ENCODE data around the gene PLEKHB2. TPM values are rescaled to one million over a fixed set of nuclear protein-coding genes. Genes with fewer than 3 reads are reported as not detected.

The PLEKHB2 gene
- total and polyA plus RNA-seq, 10 of the 15 experiments (the other 5 are each of a cell fraction or from before 2014, with no cell fraction given): 12.3 to 55.6 (median 26.2) TPM

- TF ChIP-seq ASH2L (IDR thresholded peaks at IDR 0.05; ENCODE audit: borderline replicate concordance, low read depth) (no peak), KAT2A (conservative IDR thresholded peaks at IDR 0.05; ENCODE audit: control insufficient read depth, low read depth, low read length) (no peak)
These were observed 15.7 kb downstream of the PLEKHB2 start (continued) for GRCh38 chr2:131120815-131121317.

- Histone ChIP-seq H3K4me3 (no peak overlapping the region), H3K36me3 (ENCODE audit: control insufficient read depth in 2 of 2, insufficient read depth in 2 of 2, low read length in 1 of 2) (peaks cover 9 to 17% of the 10 kb centered on the region in 2 experiments), H3K9me3 (replicated peaks; ENCODE audit: control insufficient read depth, insufficient read depth, low read length) (no peaks in the 10 kb centered on the region; the same call in 2 of the 3 replicates), H2AFZ (ENCODE audit: control insufficient read depth, low read depth, low read length) (no peak overlapping the region), H3K79me2 (ENCODE audit: control insufficient read depth, insufficient read depth, low read length) (peaks cover 12% of the 10 kb centered on the region), H3K27me3 (replicated peaks in 1 of 2; ENCODE audit: control insufficient read depth in 2 of 2, insufficient read depth in 2 of 2, low read length in 1 of 2) (no peaks in the 10 kb centered on the region), H3K4me1 (ENCODE audit: control insufficient read depth, insufficient read depth, low read length) (no peaks in the 10 kb centered on the region), H3K4me2 (ENCODE audit: control insufficient read depth, insufficient read depth) (no peak overlapping the region), H4K20me1 (ENCODE audit: control insufficient read depth, insufficient read depth) (no peaks in the 10 kb centered on the region), H3K27ac (ENCODE audit: control insufficient read depth, insufficient read depth) (no peak overlapping the region), H3K9ac (ENCODE audit: control insufficient read depth, insufficient read depth, low read length) (no peak overlapping the region)
- WGBS (ENCODE audit: insufficient coverage, insufficient replicate concordance, low lambda C conversion rate, missing lambda C conversion rate): 100% methylated on average over 4 of the region's 4 CpGs
- FAIRE-seq: no peak
- in situ Hi-C loops (cut with MboI) (no loop called here), intact Hi-C loops (cut with micrococcal nuclease; ENCODE audit: unreplicated experiment) (no loop called here)
- no peak for DNase-seq (ENCODE audit: low read depth, low spot score)
- RAD21 ChIA-PET (ENCODE audit: unreplicated experiment): no interaction called here
- no TSS peak for BruUV-seq (replicated peaks)
- POLR2A ChIA-PET: interaction anchor here (0.7 kb wide), 1 partner anchor 10 kb away, joined by 4 read pairs; no protein-coding TSS in a partner anchor
- SMC1A ChIA-PET (ENCODE audit: uncharacterized antibody, unreplicated experiment): no interaction called here
- no peak for ATAC-seq
- CTCF ChIA-PET: no interaction called here
- TF ChIP-seq SMAD5 (IDR thresholded peaks at IDR 0.05; ENCODE audit: low read depth): no peak
- no peak for TF ChIP-seq PML (IDR thresholded peaks at IDR 0.05; ENCODE audit: low read length)
- TF ChIP-seq ATF7 (IDR thresholded peaks at IDR 0.05; ENCODE audit: low read depth): no peak
- TF ChIP-seq, protein P1, sequence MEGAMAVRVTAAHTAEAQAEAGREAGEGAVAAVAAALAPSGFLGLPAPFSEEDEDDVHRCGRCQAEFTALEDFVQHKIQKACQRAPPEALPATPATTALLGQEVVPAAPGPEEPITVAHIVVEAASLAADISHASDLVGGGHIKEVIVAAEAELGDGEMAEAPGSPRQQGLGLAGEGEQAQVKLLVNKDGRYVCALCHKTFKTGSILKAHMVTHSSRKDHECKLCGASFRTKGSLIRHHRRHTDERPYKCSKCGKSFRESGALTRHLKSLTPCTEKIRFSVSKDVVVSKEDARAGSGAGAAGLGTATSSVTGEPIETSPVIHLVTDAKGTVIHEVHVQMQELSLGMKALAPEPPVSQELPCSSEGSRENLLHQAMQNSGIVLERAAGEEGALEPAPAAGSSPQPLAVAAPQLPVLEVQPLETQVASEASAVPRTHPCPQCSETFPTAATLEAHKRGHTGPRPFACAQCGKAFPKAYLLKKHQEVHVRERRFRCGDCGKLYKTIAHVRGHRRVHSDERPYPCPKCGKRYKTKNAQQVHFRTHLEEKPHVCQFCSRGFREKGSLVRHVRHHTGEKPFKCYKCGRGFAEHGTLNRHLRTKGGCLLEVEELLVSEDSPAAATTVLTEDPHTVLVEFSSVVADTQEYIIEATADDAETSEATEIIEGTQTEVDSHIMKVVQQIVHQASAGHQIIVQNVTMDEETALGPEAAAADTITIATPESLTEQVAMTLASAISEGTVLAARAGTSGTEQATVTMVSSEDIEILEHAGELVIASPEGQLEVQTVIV (IDR thresholded peaks at IDR 0.05; ENCODE audit: borderline replicate concordance, partially characterized antibody): no peak
- no peak for TF ChIP-seq ZBTB40 (IDR thresholded peaks at IDR 0.05; ENCODE audit: borderline replicate concordance)
- TF ChIP-seq SIX5 (IDR thresholded peaks at IDR 0.05; ENCODE audit: low read depth, low read length, severe bottlenecking): no peak
- no peak for TF ChIP-seq NFYA (IDR thresholded peaks at IDR 0.05; ENCODE audit: borderline replicate concordance, low read depth, low read length)
- no peak for TF ChIP-seq GATAD2B (conservative IDR thresholded peaks at IDR 0.05; ENCODE audit: low read depth)
- TF ChIP-seq KDM1A (IDR thresholded peaks at IDR 0.05; ENCODE audit: borderline replicate concordance): no peak
- TF ChIP-seq EED (IDR thresholded peaks at IDR 0.05; ENCODE audit: low read depth): no peak
- TF ChIP-seq SMARCA5 (IDR thresholded peaks at IDR 0.05): no peak
- no peak for TF ChIP-seq LARP7 (IDR thresholded peaks at IDR 0.05)
- no peak for TF ChIP-seq ZNF622 (IDR thresholded peaks at IDR 0.05)
- no peak for TF ChIP-seq MEF2A (IDR thresholded peaks at IDR 0.05; ENCODE audit: insufficient read depth, low read depth, low read length)
- no peak for TF ChIP-seq PAX8 (IDR thresholded peaks at IDR 0.05)
These were observed 16.3 kb downstream of the PLEKHB2 start for GRCh38 chr2:131121464-131121863.

Data from GM12878 (cell line).